Activated CD8-positive, alpha-beta memory T cell treated with anti-CD3 and anti-CD28 coated beads, Interleukin-2, amount 50 U/mL, for 1 hour (primary cell): ENCODE results near the gene ZFAND3.

Source experiments
- DNase-seq: peaks from one replicate; pipeline ENCODE4 v3.0.0-alpha.2; 2020; ENCODE audit errors: extremely low read depth

ZFAND3 gene

GRCh38 chr6:38169221-38169976 is 349.9 kb downstream of the ZFAND3 start:
- DNase-seq, result no peak

GRCh38 chr6:38169977-38170526 is 350.5 kb downstream of the ZFAND3 start:
- DNase-seq, result no peak

- DNase-seq, result no peak
These were observed 351.3 kb downstream of the ZFAND3 start for GRCh38 chr6:38170666-38171355.

GRCh38 chr6:38171997-38172738 is 352.6 kb downstream of the ZFAND3 start:
- DNase-seq, result no peak

- DNase-seq, result no peak
These were observed 353.3 kb downstream of the ZFAND3 start for GRCh38 chr6:38172739-38173410.

- no peak for DNase-seq
These were observed 354.4 kb downstream of the ZFAND3 start for GRCh38 chr6:38173909-38174308.

- no peak for DNase-seq
These were observed 354.8 kb downstream of the ZFAND3 start for GRCh38 chr6:38174315-38174714.

GRCh38 chr6:38174806-38175495 is 355.4 kb downstream of the ZFAND3 start:
- no peak for DNase-seq

- DNase-seq, result no peak
These were observed 356.3 kb downstream of the ZFAND3 start for GRCh38 chr6:38175786-38176185.

- DNase-seq, result no peak
These were observed 357.5 kb downstream of the ZFAND3 start for GRCh38 chr6:38176797-38177751.

- no peak for DNase-seq
These were observed 358.5 kb downstream of the ZFAND3 start for GRCh38 chr6:38177882-38178583.

- no peak for DNase-seq
These were observed 359.0 kb downstream of the ZFAND3 start for GRCh38 chr6:38178584-38178886.

GRCh38 chr6:38179300-38179699 is 359.8 kb downstream of the ZFAND3 start:
- DNase-seq, result no peak

- no peak for DNase-seq
These were observed 360.4 kb downstream of the ZFAND3 start for GRCh38 chr6:38179794-38180430.

- no peak for DNase-seq
These were observed 361.1 kb downstream of the ZFAND3 start for GRCh38 chr6:38180586-38180985.

- DNase-seq, result no peak
These were observed 362.9 kb downstream of the ZFAND3 start for GRCh38 chr6:38182426-38182825.

- DNase-seq, result no peak
These were observed 364.5 kb downstream of the ZFAND3 start for GRCh38 chr6:38183856-38184584.

- DNase-seq, result no peak
These were observed 365.1 kb downstream of the ZFAND3 start for GRCh38 chr6:38184585-38185080.
